Smooth muscle cell of bladder (primary cell): ENCODE data around the gene USH1C. TPM values are rescaled to one million over a fixed set of nuclear protein-coding genes. Genes with fewer than 3 reads are reported as not detected.

ENCODE experiments used
- total RNA-seq: library from RNA; depleted of rRNA; stranded (reverse); fragments of >200 nt; gene quantifications from 2 replicates; pipeline ENCODE4 v1.2.3, GENCODE V29; 2014

The USH1C gene
- total RNA-seq, result not detected in 2 replicates

DNA sequence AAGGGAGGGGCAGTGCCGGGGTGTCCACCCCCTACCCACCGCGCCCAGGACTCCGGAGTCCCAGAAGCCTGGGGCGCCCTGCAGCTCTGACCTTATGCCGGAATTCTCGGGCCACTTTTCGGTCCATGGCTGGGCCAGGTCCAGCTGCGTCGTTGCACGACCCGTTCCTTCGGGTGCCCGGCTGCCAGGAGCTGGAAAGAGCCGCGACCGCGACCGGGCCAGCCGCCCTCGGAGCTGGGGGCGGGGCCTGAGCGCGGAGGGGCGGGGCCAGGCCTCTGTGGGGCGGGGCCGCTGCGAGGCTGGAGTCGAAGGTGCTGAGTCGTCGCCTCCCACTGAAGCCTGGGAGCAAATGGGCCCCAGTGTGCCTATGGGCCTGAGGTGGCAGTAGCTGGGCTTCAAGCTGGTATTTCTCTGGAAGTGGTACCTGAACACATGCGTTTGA, at the start of gene USH1C:
Gene USH1C, minus strand, starts transcription at position 236 of the 442 bp plus-strand sequence. Its CDS starts 109 bp downstream, at position 127.

DNA sequence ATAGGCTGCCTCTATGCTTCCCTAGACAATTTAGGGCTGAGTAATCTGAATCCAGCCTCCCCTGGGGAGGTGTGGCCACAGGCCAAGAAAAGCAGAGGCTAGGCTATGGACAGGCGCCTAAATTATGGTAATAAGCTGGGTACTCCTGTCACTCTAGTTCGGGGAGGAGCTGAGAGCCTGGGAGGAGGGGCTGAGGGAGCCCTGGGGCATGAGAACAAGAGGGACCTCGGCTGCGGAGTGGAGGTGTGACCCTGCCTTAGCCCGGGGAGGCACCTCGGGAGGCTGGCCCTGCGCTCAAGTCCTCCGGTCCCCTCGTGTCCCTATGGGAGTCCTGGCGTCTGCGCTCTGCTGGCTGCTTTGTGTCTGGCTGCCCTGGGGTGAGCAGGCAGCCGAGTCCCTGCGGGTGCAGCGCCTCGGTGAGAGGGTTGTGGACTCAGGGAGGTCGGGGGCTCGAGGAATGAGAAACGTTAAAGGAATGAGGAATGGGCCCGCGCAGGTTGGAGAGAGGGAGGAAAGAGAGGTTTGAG, 2.9 kb upstream of the USH1C start, which contains the start of gene OTOG:
Gene OTOG, plus strand, starts transcription at position 209 of the 527 bp plus-strand sequence. Its CDS starts 114 bp downstream, at position 323.

DNA sequence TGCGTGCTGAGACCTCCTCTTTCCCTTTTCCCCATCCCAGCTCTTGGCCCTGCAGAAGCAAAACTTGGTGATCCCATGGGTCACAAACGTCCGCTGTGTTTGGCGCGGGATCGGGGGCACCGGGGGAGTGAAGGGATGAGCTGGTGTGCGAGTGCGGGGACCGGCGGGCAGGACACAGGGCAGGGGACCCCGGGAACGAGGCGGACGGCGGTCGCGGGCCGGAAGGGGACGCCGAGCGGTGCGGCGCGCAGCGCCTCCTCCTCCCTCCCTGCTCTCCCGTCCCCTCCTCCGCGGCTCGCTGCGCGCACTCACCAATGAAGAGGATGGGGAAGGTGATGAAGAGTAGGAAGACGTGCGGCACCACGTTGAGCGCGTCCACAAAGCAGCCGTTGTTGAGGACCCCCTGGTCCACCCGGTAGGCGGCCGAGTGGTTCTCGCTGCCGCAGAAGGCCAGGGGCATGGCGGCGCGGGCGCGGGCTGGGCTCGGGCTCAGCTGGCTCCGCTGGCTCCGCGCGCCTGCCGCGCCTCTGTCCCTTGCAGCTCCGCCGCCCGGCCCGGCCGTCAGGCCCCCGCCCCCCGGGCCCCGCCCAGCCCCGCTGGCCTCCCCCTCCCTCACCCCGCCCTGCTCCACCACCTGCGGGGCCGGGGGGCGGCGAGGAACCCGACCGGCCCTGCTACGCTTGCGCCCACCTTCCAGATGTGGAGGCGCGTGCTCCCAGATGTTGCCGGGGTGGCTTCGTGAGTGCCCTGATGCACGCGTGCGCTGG, 67.7 kb downstream of the USH1C start, which contains the start of gene ABCC8:
Gene ABCC8, minus strand, starts transcription at position 529 of the 767 bp plus-strand sequence. Its CDS starts 69 bp downstream, at position 460.

Other genes starting within 250 kb of the USH1C start
- gene NCR3LG1, start 192.6 kb downstream of the USH1C start, total RNA-seq, result 4.3 and 5.0 TPM in 2 replicates
- gene KCNJ11, start 155.8 kb downstream of the USH1C start, total RNA-seq, result not detected in 2 replicates
- gene ABCC8, start 67.6 kb downstream of the USH1C start, total RNA-seq, result not detected in 2 replicates
- gene OTOG, start 2.8 kb upstream of the USH1C start, total RNA-seq, result not detected in 2 replicates
- gene MYOD1, start 175.2 kb upstream of the USH1C start, total RNA-seq, result not detected in 2 replicates
- gene KCNC1, start 190.4 kb upstream of the USH1C start, total RNA-seq, result not detected in 2 replicates